BLaER1 (cell line): Measurements from ENCODE around the gene ACER2.
A peak's percentile ranks its signal among the peaks of the same experiment; 100 is the strongest.
"Not testable (repeated sequence)": the region's sequence is repeated elsewhere in the genome, so short reads cannot be mapped to it uniquely, and the experiment has no call there.

Experiments
- H3K27ac ChIP-seq: shearing (Covaris generic); formaldehyde crosslinking; 2 replicates; pipeline ENCODE4 v1.8.1; 2022
- H3K27me3 ChIP-seq: shearing (Covaris generic); formaldehyde crosslinking; 2 replicates; pipeline ENCODE4 v1.8.1; 2022
- H3K36me3 ChIP-seq: shearing (Covaris generic); formaldehyde crosslinking; 2 replicates; pipeline ENCODE4 v1.8.1; 2022
- H3K4me1 ChIP-seq: shearing (Covaris generic); formaldehyde crosslinking; 2 replicates; pipeline ENCODE4 v1.8.1; 2022
- H3K4me2 ChIP-seq: shearing (Covaris generic); formaldehyde crosslinking; 2 replicates; pipeline ENCODE4 v1.8.1; 2022
- H3K4me3 ChIP-seq: shearing (Covaris generic); formaldehyde crosslinking; 2 replicates; pipeline ENCODE4 v1.8.1; 2022
- H3K9ac ChIP-seq: shearing (Covaris generic); formaldehyde crosslinking; 2 replicates; pipeline ENCODE4 v1.8.1; 2022
- H3K9me3 ChIP-seq: shearing (Covaris generic); formaldehyde crosslinking; 2 replicates; pipeline ENCODE4 v1.8.1; 2022
- H4K20me1 ChIP-seq: shearing (Covaris generic); formaldehyde crosslinking; 2 replicates; pipeline ENCODE4 v1.8.1; 2022
- Cebpa-rat ChIP-seq: shearing (Covaris generic); IDR thresholded peaks from 2 replicates; pipeline ENCODE4 v1.8.1; 2022

Gene ACER2

DNA sequence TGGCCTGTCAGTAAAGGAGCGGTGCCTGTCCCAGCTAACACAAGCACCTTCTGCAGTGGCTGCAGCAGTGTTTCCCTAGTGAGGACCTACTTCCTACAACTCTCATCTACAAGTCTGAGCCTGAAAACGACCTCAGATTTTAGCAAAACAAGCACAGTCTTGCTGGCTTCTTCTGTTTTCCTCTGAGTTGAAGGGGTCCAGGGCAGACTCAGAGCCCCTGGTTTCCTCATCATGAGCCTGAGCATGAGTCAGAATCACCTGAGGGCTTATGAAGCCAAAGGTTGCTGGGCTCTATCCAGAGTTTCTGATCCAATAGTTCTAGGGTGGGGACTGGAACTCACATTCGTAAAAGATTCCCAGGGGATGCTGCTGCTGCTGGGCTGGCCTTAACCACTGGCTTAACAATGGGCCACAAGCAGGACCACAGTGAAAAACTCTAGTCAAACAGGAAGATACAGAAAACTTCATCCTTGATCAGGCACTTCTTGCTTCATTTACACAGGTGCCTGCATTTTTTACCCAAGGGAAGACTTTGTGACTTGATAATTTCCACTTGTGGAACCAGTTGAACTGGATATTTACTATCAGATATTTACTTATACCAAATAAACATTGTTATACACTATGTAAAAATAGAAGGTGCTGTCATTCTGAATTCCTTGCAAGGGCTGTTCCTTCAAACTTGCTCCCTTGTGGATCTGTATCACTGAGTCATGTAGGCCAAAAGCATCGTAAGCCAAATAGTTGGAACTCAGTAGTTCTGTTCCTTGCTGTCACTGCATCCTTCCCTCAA lies 4.3 kb upstream of the ACER2 start:
- no peaks in the 10 kb centered on the region for H3K27me3 ChIP-seq
- no peak overlapping the region for H3K4me2 ChIP-seq
- no peaks in the 10 kb centered on the region for H3K36me3 ChIP-seq
- no peak for TF ChIP-seq Cebpa-rat
- no peak overlapping the region for H3K9ac ChIP-seq
- H3K27ac ChIP-seq: no peak overlapping the region
- H3K9me3 ChIP-seq: peaks cover 40% of the 10 kb centered on the region
- no peak overlapping the region for H3K4me3 ChIP-seq
- no peaks in the 10 kb centered on the region for H4K20me1 ChIP-seq
- H3K4me1 ChIP-seq: peaks cover 14% of the 10 kb centered on the region

GRCh38 chr9:19405771-19406170 lies 3.0 kb upstream of the ACER2 start:
- H3K27me3 ChIP-seq: no peaks in the 10 kb centered on the region
- H3K9ac ChIP-seq: no peak overlapping the region
- TF ChIP-seq Cebpa-rat: no peak
- H3K27ac ChIP-seq: no peak overlapping the region
- H3K4me1 ChIP-seq: peaks cover 26% of the 10 kb centered on the region
- no peaks in the 10 kb centered on the region for H4K20me1 ChIP-seq
- H3K4me3 ChIP-seq: no peak overlapping the region
- no peaks in the 10 kb centered on the region for H3K36me3 ChIP-seq
- no peak overlapping the region for H3K4me2 ChIP-seq
- H3K9me3 ChIP-seq: peaks cover 37% of the 10 kb centered on the region

DNA sequence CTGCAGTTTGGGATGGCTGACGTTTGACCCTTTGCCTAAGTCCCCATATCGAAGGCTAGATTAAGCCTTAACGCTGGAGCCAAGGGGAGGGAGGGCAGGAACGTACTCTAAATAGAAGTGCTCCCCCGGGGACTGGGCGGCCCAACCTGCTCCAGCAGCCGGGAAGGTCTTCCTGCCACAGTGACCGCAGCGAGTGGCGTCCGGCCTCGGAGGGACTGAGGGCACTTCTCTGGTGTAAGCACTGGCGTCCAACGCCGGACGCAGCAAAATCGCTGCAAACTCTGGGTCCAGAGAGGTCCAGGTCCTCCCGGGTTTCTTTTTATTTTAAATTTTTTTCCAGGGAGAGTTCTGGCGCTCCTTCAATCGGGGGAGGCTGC lies 505 bp upstream of the ACER2 start:
- no peak overlapping the region for H3K27ac ChIP-seq
- peak overlapping the region; percentile 39 for H3K9ac ChIP-seq
- H3K4me1 ChIP-seq: peaks cover 26% of the 10 kb centered on the region
- no peaks in the 10 kb centered on the region for H4K20me1 ChIP-seq
- H3K4me3 ChIP-seq: peak overlapping the region; percentile 89
- H3K27me3 ChIP-seq: no peaks in the 10 kb centered on the region
- H3K9me3 ChIP-seq: peaks cover 12% of the 10 kb centered on the region
- H3K36me3 ChIP-seq: no peaks in the 10 kb centered on the region
- H3K4me2 ChIP-seq: peak overlapping the region; percentile 96
- TF ChIP-seq Cebpa-rat: no peak

- H3K27me3 ChIP-seq: no peaks in the 10 kb centered on the region
- H3K4me3 ChIP-seq: peak overlapping the region; percentile 89
- H3K9me3 ChIP-seq: no peaks in the 10 kb centered on the region; the same call in 1 of the 2 replicates
- TF ChIP-seq Cebpa-rat: no peak
- peak overlapping the region; percentile 96 for H3K4me2 ChIP-seq
- peak overlapping the region; percentile 86 for H3K9ac ChIP-seq
- peak overlapping the region; percentile 81 for H3K27ac ChIP-seq
- H3K4me1 ChIP-seq: peaks cover 26% of the 10 kb centered on the region
- H4K20me1 ChIP-seq: no peaks in the 10 kb centered on the region
- H3K36me3 ChIP-seq: no peaks in the 10 kb centered on the region
These were observed 789 bp downstream of the ACER2 start for GRCh38 chr9:19409401-19410194.

DNA sequence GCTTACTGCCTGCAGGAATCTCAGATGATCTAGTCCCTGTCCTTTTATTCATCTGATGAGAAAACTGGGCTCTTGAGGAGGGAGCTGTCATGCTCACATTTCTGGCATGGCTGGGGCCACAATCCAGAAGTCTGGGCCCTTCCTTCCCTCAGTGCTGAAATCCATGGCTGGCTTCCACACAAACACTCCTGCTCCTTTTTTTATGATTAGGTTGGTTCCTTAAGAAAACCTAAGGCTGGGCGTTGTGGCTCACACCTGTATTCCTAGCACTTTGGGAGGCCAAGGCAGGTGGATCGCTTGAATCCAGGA lies 1.3 kb downstream of the ACER2 start:
- no peaks in the 10 kb centered on the region for H3K27me3 ChIP-seq
- no peaks in the 10 kb centered on the region for H3K36me3 ChIP-seq
- peaks cover 26% of the 10 kb centered on the region for H3K4me1 ChIP-seq
- H4K20me1 ChIP-seq: no peaks in the 10 kb centered on the region
- no peak for TF ChIP-seq Cebpa-rat
- H3K4me3 ChIP-seq: peak overlapping the region; percentile 89
- H3K9ac ChIP-seq: no peak overlapping the region; the same call in 1 of the 2 replicates
- H3K4me2 ChIP-seq: peak overlapping the region; percentile 96
- H3K27ac ChIP-seq: no peak overlapping the region
- no peaks in the 10 kb centered on the region for H3K9me3 ChIP-seq

DNA sequence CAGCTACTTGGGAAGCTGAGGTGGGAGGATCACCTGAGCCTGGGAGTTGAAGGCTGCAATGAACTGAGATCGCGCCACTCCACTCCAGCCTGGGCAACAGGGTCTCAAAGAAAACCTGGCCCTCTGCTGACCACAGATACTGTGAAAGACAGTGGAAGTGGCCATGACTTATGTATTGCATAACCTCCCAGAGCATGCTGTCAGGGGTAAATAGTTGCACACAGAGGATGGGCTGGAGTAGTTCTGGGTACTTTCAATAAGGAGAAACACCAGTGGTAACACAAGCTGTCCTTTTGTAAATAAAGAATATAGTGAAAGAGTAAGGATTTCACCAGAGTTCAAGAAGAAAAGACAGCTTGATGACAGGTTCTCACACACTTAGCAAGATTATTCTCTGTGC lies 1.8 kb downstream of the ACER2 start:
- no peak overlapping the region for H3K9ac ChIP-seq
- TF ChIP-seq Cebpa-rat: no peak
- H3K4me1 ChIP-seq: peaks cover 26% of the 10 kb centered on the region
- H3K36me3 ChIP-seq: no peaks in the 10 kb centered on the region
- H3K27ac ChIP-seq: no peak overlapping the region
- H3K4me2 ChIP-seq: peak overlapping the region; percentile 96
- H4K20me1 ChIP-seq: no peaks in the 10 kb centered on the region
- H3K27me3 ChIP-seq: no peaks in the 10 kb centered on the region
- H3K9me3 ChIP-seq: no peaks in the 10 kb centered on the region
- no peak overlapping the region for H3K4me3 ChIP-seq

- Histone ChIP-seq H3K4me1 (peaks cover 26% of the 10 kb centered on the region), H3K27me3 (no peaks in the 10 kb centered on the region), H4K20me1 (no peaks in the 10 kb centered on the region), H3K27ac (no peak overlapping the region), H3K36me3 (no peaks in the 10 kb centered on the region), H3K9me3 (no peaks in the 10 kb centered on the region), H3K9ac (no peak overlapping the region), H3K4me2 (no peak overlapping the region), H3K4me3 (no peak overlapping the region)
- no peak for TF ChIP-seq Cebpa-rat
These were observed 2.5 kb downstream of the ACER2 start for GRCh38 chr9:19411316-19411715.

GRCh38 chr9:19413456-19413855 lies 4.6 kb downstream of the ACER2 start:
- not testable (repeated sequence) for H3K27ac ChIP-seq, H3K4me2 ChIP-seq, H3K9me3 ChIP-seq, H3K4me3 ChIP-seq, H3K9ac ChIP-seq, H3K36me3 ChIP-seq, H3K27me3 ChIP-seq, H4K20me1 ChIP-seq
- H3K4me1 ChIP-seq: peaks cover 14% of the 10 kb centered on the region

- Histone ChIP-seq H3K9ac (no peak overlapping the region), H4K20me1 (no peaks in the 10 kb centered on the region), H3K9me3 (no peaks in the 10 kb centered on the region), H3K36me3 (no peaks in the 10 kb centered on the region), H3K27ac (no peak overlapping the region), H3K4me3 (no peak overlapping the region), H3K27me3 (no peaks in the 10 kb centered on the region), H3K4me2 (no peak overlapping the region), H3K4me1 (no peaks in the 10 kb centered on the region)
- TF ChIP-seq Cebpa-rat: no peak
These were observed 7.3 kb downstream of the ACER2 start for GRCh38 chr9:19416143-19416542.

- Histone ChIP-seq H3K9me3 (no peaks in the 10 kb centered on the region), H3K4me1 (no peaks in the 10 kb centered on the region), H3K36me3 (peaks cover 14% of the 10 kb centered on the region; the same call in 1 of the 2 replicates), H3K27me3 (no peaks in the 10 kb centered on the region), H3K4me3 (no peak overlapping the region), H4K20me1 (no peaks in the 10 kb centered on the region), H3K4me2 (no peak overlapping the region), H3K9ac (no peak overlapping the region), H3K27ac (no peak overlapping the region)
- no peak for TF ChIP-seq Cebpa-rat
These were observed 12.1 kb downstream of the ACER2 start for GRCh38 chr9:19420877-19421276.
